Inferior parietal cortex (tissue), 1 donor: Measurements from ENCODE around the gene PDSS2.
A peak's percentile ranks its signal among the peaks of the same experiment; 100 is the strongest.
"Not testable (repeated sequence)": the region's sequence is repeated elsewhere in the genome, so short reads cannot be mapped to it uniquely, and the experiment has no call there.

Source experiments
- DNase-seq: peaks from one replicate; pipeline ENCODE4 v3.0.0-alpha.2; 2016; ENCODE audit errors: extremely low spot score

The PDSS2 gene

DNA sequence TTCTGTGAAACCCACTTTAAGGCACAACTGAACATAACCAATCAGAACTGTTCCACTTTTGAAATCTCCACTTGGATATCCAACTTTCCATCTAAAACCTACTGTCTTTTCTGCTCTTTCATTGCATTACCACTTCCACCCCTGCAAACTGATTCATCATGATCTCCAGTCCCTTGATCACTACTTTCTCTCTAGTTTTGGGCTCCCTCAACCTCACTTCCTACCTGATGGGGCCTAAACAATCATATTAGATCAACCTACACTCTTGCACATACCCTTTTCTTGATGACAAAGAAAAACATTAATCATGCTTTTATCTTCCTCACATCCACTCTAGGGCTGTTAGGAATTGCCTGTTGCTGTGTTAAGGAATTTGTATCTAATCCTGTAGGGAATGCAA, 137.6 kb downstream of the PDSS2 start:
- DNase-seq, result no peak

GRCh38 chr6:107319906-107320530, 139.3 kb downstream of the PDSS2 start:
- no peak for DNase-seq

- peak; percentile 58 for DNase-seq
Observed at GRCh38 chr6:107318100-107318736, 141.1 kb downstream of the PDSS2 start.

DNA sequence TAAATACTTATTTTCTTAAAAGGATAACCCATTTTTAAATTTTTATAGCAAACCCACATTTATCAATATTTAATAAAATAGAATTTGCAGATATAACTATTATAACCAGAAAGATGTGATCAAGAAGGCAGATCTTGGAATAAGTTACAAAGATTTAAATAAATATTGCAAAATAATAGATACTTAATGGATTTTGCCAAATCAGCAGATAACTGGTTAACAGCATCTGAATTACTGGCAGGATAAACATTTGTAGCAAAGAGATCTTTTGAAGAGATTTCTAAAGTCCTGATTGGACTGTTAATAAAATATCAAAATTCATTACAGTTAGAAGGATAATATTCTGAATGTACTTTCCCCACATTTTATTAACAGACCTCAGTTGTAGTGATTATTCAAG, 144.2 kb downstream of the PDSS2 start:
- DNase-seq, result no peak

DNA sequence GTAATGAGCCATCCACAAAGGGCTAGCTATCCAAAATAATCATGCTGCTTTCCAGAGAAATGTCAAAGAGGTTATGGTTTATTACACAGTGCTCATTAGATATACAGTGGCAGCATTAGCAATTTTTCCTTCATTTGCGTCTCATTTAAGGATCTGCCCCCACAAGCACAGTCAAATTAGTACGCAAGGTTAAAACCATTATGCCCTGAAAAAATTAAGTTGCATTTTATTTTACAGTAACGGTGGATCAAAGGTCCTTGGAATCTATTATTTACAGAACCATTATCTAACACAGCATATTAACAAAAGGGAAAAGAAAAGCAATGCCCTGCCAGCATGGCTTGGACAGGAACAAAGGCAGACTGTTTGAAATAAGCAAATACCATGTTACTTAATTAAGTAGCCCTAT, 144.8 kb downstream of the PDSS2 start:
- no peak for DNase-seq

DNA sequence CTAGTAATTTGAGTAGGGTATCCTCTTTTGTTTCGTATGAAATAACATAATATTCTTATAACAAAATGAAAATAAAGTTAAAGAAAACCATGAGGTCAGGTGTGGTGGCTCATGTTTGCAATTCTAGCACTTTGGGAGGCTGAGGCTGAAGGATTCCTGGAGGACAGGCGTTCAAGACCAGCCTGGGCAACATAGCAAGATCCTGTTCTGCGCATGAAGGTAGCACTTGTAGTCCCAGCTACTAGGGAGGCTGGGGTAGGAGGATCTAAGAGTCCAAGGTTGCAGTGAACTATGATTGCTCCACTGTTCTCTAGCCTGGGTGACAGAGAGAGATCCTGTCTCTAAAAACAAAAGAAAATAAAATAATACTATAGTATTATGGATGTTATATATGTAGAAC, 145.6 kb downstream of the PDSS2 start:
- no peak for DNase-seq

DNA sequence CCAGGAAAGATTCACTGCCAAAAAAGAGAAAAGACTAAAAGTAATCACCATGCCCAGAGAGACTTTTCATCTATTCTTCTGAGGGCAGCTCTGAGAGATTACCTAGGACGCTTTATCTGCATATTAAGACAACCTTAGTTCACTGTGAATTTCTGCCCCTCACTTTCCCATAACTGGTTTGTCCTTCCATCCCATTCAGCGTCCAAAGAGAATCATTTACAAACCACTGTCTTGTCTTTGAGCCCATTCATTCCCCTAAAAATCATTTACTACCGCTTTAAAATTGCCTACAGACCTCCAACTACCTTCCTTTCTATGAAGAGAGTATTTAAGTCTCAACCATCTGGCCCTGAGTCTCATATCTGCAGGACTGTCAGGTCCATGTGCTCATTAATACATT, 149.0 kb downstream of the PDSS2 start:
- DNase-seq, result no peak

DNA sequence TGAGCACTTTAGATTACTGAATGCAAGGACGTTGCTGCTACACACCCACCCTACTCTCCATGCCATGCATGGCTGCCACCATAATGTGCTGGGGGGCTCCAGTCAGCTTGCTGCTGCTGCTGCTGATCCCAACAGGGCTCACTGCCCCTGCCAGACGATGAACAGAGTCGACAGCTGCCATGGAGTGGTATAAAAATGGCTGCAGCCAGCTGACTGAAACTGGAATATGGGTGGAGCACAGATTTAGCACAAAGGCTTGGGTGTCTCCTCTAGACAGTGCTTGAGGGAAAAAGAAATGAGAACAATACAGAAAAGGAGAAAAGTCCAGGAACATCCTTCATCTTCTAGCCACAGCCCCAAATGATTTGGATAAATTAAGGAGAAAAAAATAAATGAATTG, 150.7 kb downstream of the PDSS2 start:
- DNase-seq, result no peak

GRCh38 chr6:107305994-107306393, 153.4 kb downstream of the PDSS2 start:
- not testable (repeated sequence) for DNase-seq

DNA sequence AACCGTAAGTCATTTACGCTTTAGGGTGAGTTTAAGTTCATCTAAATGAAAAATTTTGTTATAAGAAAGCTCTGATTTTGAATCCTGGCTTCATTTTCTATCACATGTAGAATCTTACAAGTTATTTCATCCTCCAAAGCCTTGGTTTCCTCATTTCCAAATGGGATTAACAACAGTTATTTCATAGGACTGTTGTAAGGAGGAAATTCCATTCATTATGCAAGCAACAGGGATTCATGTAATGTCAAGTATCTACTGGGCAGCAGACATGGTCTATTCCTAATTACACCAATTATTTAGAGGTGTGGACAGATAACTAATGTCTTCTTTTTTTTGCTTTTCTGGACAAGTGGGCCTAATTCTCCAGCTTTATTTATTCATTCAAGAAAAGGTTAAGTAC, 154.0 kb downstream of the PDSS2 start:
- no peak for DNase-seq

- DNase-seq, result no peak
Observed at GRCh38 chr6:107304421-107305025, 154.8 kb downstream of the PDSS2 start.

- no peak for DNase-seq
Observed at GRCh38 chr6:107293350-107293749, 166.0 kb downstream of the PDSS2 start.

DNA sequence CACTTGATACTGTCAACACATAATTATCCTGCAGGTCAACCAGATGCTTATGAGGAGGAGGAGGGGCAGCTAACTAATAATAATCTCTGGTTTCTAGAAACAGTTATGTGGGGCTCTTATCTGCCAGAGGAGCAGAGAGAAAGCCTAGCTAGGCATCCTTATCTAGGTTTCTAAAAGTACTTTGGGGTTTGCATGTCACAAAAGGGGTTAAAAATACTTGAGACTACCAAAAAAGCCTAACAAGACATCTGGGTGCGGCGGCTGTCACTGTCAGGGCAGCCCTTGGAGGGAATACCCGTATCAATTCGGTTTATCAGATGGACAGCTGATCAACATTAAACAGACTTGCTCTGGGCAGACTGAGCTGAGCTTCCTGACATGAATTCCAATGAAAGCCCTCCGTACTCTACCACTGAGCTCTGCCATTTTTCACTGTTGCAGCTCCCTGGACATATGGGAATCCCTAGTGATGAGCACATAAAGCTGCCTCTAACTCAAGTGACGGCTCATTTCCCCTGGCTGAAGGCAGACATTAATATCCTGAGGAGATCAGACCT, 166.6 kb downstream of the PDSS2 start:
- DNase-seq, result no peak

- no peak for DNase-seq
Observed at GRCh38 chr6:107290491-107290890, 168.9 kb downstream of the PDSS2 start.

DNA sequence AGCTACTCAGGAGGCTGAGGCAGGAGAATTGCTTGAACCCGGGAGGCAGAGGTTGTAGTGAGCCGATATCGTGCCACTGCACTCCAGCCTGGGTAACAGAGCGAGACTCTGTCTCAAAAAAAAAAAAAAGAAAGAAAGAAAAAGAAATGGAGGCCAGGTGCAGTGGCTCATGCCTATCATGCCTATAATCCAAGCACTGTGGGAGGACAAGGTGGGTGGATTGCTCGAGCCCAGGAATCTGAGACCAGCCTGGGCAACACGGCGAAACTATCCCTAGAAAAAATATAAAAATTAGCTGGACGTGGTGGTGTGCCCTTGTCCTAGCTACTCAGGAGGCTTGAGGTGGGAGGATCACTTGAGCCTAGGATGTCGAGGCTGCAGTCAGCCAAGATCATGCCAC, 170.1 kb downstream of the PDSS2 start:
- not testable (repeated sequence) for DNase-seq

DNA sequence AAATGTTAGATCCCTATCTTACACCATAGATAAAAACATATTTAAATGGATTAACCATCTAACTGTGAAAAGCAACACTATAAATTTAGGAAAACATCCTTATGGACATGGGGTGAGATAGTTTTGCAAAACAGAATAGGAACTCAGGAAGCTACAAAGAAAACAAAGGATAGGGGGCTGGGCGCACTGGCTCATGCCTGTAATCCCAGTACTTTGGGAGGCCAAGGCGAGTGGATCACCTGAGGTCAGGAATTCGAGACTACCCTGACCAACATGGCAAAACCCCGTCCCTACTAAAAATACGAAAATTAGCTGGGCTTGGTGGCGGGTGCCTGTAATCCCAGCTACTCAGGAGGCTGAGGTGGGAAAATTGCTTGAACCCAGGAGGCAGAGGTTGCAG, 173.7 kb downstream of the PDSS2 start:
- DNase-seq, result not testable (repeated sequence)

DNA sequence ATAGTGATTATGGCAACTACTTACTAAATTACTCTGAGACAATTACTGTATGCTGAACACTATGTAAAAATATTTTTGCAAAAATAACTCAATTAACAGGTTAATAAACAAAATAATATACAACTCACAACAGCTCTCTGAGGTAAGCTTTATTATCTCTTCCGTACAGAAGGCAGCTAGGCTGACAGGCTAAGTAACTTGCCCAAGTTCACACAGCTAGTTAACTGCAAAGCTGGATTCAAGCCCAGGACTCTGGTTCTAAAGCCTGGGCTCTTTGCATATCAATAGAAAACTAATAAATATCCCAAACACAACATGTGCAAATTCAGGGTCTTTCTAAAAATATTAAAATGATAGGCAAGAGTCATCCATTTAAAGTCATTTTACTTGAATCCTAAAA, 174.6 kb downstream of the PDSS2 start:
- DNase-seq, result no peak

DNA sequence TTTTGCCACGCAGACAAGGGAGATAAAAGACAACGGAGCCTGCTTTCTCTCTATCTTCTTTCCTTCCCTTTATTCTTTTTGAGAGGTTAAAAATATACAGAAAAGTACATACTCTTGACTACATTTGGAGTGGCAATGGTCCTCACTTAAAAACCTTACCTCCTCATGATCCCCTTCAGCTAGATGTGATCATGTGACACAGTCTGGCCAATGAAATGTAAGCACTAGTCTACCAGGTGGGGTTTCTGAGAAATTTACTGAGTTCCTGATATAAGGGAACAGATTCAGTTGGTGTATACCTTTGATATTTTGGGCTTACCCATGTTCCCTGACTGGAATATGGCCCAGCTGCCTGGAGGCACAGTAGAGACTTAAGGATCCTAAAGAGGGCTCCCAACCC, 178.6 kb downstream of the PDSS2 start:
- DNase-seq, result no peak

GRCh38 chr6:107280001-107280400, 179.4 kb downstream of the PDSS2 start:
- not testable (repeated sequence) for DNase-seq

DNA sequence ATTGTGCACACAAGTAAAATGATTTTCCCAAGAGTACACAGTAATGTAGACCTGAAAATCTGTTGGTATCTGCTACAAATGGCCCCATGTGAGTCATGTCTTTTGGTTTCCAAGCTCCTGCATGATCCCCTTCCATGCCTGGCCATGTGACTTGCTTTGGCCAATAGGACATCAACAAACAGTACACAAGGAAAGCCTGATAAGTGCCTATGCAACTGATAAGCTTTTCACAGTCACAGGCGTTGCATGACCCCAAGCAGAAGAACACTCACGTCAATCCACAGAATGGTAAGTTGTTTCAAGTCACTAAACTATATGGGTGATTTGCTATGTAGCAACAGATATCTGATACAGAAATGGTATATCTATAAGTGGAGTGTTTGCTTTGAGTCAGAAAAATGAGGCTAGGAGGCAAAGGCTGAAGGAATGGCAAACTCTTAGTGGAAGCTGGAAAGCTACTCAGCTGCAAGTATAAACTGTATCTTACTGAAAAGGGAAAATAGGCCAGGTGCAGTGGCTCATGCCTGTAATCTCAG, 184.0 kb downstream of the PDSS2 start:
- DNase-seq, result peak; percentile 52

DNA sequence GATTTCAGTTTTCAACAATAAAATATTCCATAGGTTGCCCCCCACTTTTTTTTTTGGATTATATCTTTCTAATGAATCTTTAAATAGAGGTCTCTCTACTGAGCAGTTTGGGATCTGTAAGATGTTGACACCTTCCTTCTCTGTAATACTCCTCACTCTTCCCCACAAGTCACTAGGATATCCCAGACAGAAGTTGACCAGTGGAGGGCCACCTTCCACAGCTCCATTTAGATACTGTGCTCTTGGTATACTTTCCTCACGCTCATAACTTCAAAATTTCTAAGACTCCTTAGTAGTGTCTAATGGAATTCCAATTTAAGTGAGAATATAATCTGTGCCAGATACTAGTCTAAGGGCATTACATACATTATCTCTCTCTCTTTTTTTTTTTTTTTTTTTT, 185.1 kb downstream of the PDSS2 start:
- no peak for DNase-seq

GRCh38 chr6:107272246-107272645, 187.1 kb downstream of the PDSS2 start:
- DNase-seq, result no peak
